ENCODE results near the gene EPGN.

The EPGN gene

GRCh38 chr4:74308215-74308614 lies at the start of gene EPGN:
TSS of gene EPGN (plus strand) at chr4:74308470. CDS start at chr4:74308534, 64 bp downstream.
- DNase-seq (ENCODE audit: low read depth), result no peak
- H3K4me3 ChIP-seq (ENCODE audit: low read length), result no peak within 1 kb of the TSS

GRCh38 chr4:74258963-74259362 lies 49.3 kb upstream of the EPGN start:
- TF ChIP-seq CTCF (conservative IDR thresholded peaks at IDR 0.05; ENCODE audit: low read depth, low read length), result no peak
- DNase-seq (ENCODE audit: low read depth), result peak; percentile 43
- no peak overlapping the region for H3K4me3 ChIP-seq (ENCODE audit: low read length)

More at GRCh38 chr4:74308215-74308614, at the start of gene EPGN:
- no peak for TF ChIP-seq CTCF (conservative IDR thresholded peaks at IDR 0.05; ENCODE audit: low read depth, low read length)

GRCh38 chr4:74260036-74260435 lies 48.2 kb upstream of the EPGN start:
- TF ChIP-seq CTCF (conservative IDR thresholded peaks at IDR 0.05; ENCODE audit: low read depth, low read length), result no peak
- DNase-seq (ENCODE audit: low read depth), result no peak
- H3K4me3 ChIP-seq (ENCODE audit: low read length), result no peak overlapping the region

GRCh38 chr4:74262522-74262921 lies 45.7 kb upstream of the EPGN start:
- TF ChIP-seq CTCF (conservative IDR thresholded peaks at IDR 0.05; ENCODE audit: low read depth, low read length), result no peak
- DNase-seq (ENCODE audit: low read depth), result no peak
- no peak overlapping the region for H3K4me3 ChIP-seq (ENCODE audit: low read length)

- no peak for DNase-seq (ENCODE audit: low read depth)
- no peak for TF ChIP-seq CTCF (conservative IDR thresholded peaks at IDR 0.05; ENCODE audit: low read depth, low read length)
- H3K4me3 ChIP-seq (ENCODE audit: low read length), result no peak overlapping the region
Observed at GRCh38 chr4:74263551-74263950, 44.7 kb upstream of the EPGN start.

GRCh38 chr4:74266081-74266480 lies 42.2 kb upstream of the EPGN start:
- DNase-seq (ENCODE audit: low read depth), result no peak
- TF ChIP-seq CTCF (conservative IDR thresholded peaks at IDR 0.05; ENCODE audit: low read depth, low read length), result no peak
- no peak overlapping the region for H3K4me3 ChIP-seq (ENCODE audit: low read length)

GRCh38 chr4:74267998-74268606 lies 40.2 kb upstream of the EPGN start:
- no peak for DNase-seq (ENCODE audit: low read depth)
- TF ChIP-seq CTCF (conservative IDR thresholded peaks at IDR 0.05; ENCODE audit: low read depth, low read length), result no peak
- H3K4me3 ChIP-seq (ENCODE audit: low read length), result no peak overlapping the region
